SK-N-SH (cell line): ENCODE measurements around the gene SLC24A3.

Source experiments
- EP300 ChIP-seq, 2 experiments: IDR thresholded peaks; 2 replicates each; pipeline versions ENCODE4 v1.4.0 to v1.6.1; 2012; ENCODE audit warnings: borderline replicate concordance in 1 of 2, low read depth in 1 of 2, low read length in 1 of 2
- EZH2phosphoT487 ChIP-seq: fragments of 200-600 bp; sonication (generic); IDR thresholded peaks from 2 replicates; pipeline ENCODE4 v1.6.1; 2017; ENCODE audit warnings: low read depth, mixed run types, mild to moderate bottlenecking, antibody characterized with exemption, moderate library complexity, borderline replicate concordance
- GABPA ChIP-seq: IDR thresholded peaks from 2 replicates; pipeline ENCODE4 v1.4.0; 2012; ENCODE audit warnings: low read depth, mild to moderate bottlenecking
- MXI1 ChIP-seq: IDR thresholded peaks from 2 replicates; pipeline ENCODE4 v1.6.1; 2012; ENCODE audit warnings: mild to moderate bottlenecking, low read depth, low read length, improper control_type of control experiment
- POLR2AphosphoS5 ChIP-seq: IDR thresholded peaks from 2 replicates; pipeline ENCODE4 v1.6.1; 2012; ENCODE audit warnings: low read depth, low read length
- RFX5 ChIP-seq: IDR thresholded peaks from 2 replicates; pipeline ENCODE4 v1.6.1; 2012; ENCODE audit warnings: mild to moderate bottlenecking, improper control_type of control experiment, low read length
- SIN3A ChIP-seq: IDR thresholded peaks from 2 replicates; pipeline ENCODE4 v1.6.1; 2012; ENCODE audit warnings: low read depth, mild to moderate bottlenecking, low read length, moderate library complexity, borderline replicate concordance
- TEAD4 ChIP-seq: IDR thresholded peaks from 2 replicates; pipeline ENCODE4 v1.4.0; 2012; ENCODE audit warnings: mild to moderate bottlenecking, borderline replicate concordance; ENCODE audit not compliant: insufficient read depth
- YY1 ChIP-seq: IDR thresholded peaks from 2 replicates; pipeline ENCODE4 v1.4.0; 2012; ENCODE audit warnings: low read depth, mild to moderate bottlenecking
- ZBTB33 ChIP-seq: IDR thresholded peaks from 2 replicates; pipeline ENCODE4 v1.4.0; 2012; ENCODE audit warnings: low read depth, borderline replicate concordance
- TF ChIP-seq, protein P1 (sequence below): fragments of 200-600 bp; sonication (generic); IDR thresholded peaks from 2 replicates; pipeline ENCODE4 v1.6.1; 2017; ENCODE audit warnings: antibody characterized with exemption, mild to moderate bottlenecking, moderate library complexity
- TF ChIP-seq, protein P2 (sequence below): IDR thresholded peaks from 2 replicates; pipeline ENCODE4 v1.4.0; 2012; ENCODE audit warnings: low read depth
- TF ChIP-seq, protein P3 (sequence below): IDR thresholded peaks from 2 replicates; pipeline ENCODE4 v1.6.1; 2012; ENCODE audit warnings: mild to moderate bottlenecking, low read depth, low read length, moderate library complexity
- TF ChIP-seq, protein P4 (sequence below): IDR thresholded peaks from 2 replicates; pipeline ENCODE4 v1.4.0; 2012; ENCODE audit warnings: low read depth, borderline replicate concordance

- TF ChIP-seq, protein P1, sequence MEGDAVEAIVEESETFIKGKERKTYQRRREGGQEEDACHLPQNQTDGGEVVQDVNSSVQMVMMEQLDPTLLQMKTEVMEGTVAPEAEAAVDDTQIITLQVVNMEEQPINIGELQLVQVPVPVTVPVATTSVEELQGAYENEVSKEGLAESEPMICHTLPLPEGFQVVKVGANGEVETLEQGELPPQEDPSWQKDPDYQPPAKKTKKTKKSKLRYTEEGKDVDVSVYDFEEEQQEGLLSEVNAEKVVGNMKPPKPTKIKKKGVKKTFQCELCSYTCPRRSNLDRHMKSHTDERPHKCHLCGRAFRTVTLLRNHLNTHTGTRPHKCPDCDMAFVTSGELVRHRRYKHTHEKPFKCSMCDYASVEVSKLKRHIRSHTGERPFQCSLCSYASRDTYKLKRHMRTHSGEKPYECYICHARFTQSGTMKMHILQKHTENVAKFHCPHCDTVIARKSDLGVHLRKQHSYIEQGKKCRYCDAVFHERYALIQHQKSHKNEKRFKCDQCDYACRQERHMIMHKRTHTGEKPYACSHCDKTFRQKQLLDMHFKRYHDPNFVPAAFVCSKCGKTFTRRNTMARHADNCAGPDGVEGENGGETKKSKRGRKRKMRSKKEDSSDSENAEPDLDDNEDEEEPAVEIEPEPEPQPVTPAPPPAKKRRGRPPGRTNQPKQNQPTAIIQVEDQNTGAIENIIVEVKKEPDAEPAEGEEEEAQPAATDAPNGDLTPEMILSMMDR: no peak
- TF ChIP-seq ZBTB33: no peak
- no peak for TF ChIP-seq POLR2AphosphoS5
- no peak for TF ChIP-seq YY1
- TF ChIP-seq EZH2phosphoT487: no peak
- no peak for TF ChIP-seq MXI1
- TF ChIP-seq, protein P2, sequence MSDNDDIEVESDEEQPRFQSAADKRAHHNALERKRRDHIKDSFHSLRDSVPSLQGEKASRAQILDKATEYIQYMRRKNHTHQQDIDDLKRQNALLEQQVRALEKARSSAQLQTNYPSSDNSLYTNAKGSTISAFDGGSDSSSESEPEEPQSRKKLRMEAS: no peak
- TF ChIP-seq, protein P3, sequence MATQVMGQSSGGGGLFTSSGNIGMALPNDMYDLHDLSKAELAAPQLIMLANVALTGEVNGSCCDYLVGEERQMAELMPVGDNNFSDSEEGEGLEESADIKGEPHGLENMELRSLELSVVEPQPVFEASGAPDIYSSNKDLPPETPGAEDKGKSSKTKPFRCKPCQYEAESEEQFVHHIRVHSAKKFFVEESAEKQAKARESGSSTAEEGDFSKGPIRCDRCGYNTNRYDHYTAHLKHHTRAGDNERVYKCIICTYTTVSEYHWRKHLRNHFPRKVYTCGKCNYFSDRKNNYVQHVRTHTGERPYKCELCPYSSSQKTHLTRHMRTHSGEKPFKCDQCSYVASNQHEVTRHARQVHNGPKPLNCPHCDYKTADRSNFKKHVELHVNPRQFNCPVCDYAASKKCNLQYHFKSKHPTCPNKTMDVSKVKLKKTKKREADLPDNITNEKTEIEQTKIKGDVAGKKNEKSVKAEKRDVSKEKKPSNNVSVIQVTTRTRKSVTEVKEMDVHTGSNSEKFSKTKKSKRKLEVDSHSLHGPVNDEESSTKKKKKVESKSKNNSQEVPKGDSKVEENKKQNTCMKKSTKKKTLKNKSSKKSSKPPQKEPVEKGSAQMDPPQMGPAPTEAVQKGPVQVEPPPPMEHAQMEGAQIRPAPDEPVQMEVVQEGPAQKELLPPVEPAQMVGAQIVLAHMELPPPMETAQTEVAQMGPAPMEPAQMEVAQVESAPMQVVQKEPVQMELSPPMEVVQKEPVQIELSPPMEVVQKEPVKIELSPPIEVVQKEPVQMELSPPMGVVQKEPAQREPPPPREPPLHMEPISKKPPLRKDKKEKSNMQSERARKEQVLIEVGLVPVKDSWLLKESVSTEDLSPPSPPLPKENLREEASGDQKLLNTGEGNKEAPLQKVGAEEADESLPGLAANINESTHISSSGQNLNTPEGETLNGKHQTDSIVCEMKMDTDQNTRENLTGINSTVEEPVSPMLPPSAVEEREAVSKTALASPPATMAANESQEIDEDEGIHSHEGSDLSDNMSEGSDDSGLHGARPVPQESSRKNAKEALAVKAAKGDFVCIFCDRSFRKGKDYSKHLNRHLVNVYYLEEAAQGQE: no peak
- TF ChIP-seq SIN3A: no peak
- TF ChIP-seq GABPA: no peak
- TF ChIP-seq RFX5: no peak
- TF ChIP-seq, protein P4, sequence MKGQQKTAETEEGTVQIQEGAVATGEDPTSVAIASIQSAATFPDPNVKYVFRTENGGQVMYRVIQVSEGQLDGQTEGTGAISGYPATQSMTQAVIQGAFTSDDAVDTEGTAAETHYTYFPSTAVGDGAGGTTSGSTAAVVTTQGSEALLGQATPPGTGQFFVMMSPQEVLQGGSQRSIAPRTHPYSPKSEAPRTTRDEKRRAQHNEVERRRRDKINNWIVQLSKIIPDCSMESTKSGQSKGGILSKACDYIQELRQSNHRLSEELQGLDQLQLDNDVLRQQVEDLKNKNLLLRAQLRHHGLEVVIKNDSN: no peak
- no peak for TF ChIP-seq EP300 (IDR thresholded peaks at IDR 0.05; ENCODE audit: borderline replicate concordance in 1 of 2, low read depth in 1 of 2, low read length in 1 of 2)
- no peak for TF ChIP-seq TEAD4
Observed at GRCh38 chr20:19510611-19511010, 298.2 kb downstream of the SLC24A3 start.
